Neural cell (in vitro differentiated cells): ENCODE results near the gene LPAR1. TPM values are rescaled to one million over a fixed set of nuclear protein-coding genes. Genes with fewer than 3 reads are reported as not detected.

Experiments used
- H2AFZ ChIP-seq: fragments of 200-600, 300-800 bp; sonication (generic), shearing (Covaris generic); 2 replicates; pipeline ENCODE4 v1.6.0; 2014; ENCODE audit warnings: low read depth, mild to moderate bottlenecking, antibody characterized with exemption, low read length, moderate library complexity
- H3F3A ChIP-seq: fragments of 200-600 bp; shearing (Covaris generic); 2 replicates; pipeline ENCODE4 v1.6.1; 2016; ENCODE audit warnings: mild to moderate bottlenecking, moderate library complexity, mixed read lengths, antibody characterized with exemption, low read length; ENCODE audit not compliant: insufficient read depth, poor library complexity, severe bottlenecking
- H3K27ac ChIP-seq: fragments of 200-600, 300-800 bp; sonication (generic), shearing (Covaris generic); 2 replicates; pipeline ENCODE4 v1.5.1; 2014; ENCODE audit warnings: mild to moderate bottlenecking, low read length, moderate library complexity
- H3K27me3 ChIP-seq: fragments of 300-800, 200-600 bp; sonication (generic), shearing (Covaris generic); 2 replicates; pipeline ENCODE4 v1.6.0; 2014; ENCODE audit warnings: mild to moderate bottlenecking, low read depth, low read length, moderate library complexity; ENCODE audit not compliant: insufficient read depth
- H3K36me3 ChIP-seq: fragments of 300-800, 200-600 bp; sonication (generic), shearing (Covaris generic); 2 replicates; pipeline ENCODE4 v1.5.1; 2014; ENCODE audit warnings: mild to moderate bottlenecking, antibody characterized with exemption, low read length, moderate library complexity; ENCODE audit not compliant: insufficient read depth
- H3K4me2 ChIP-seq: fragments of 300-800, 200-600 bp; sonication (generic), shearing (Covaris generic); 2 replicates; pipeline ENCODE4 v1.6.0; 2014; ENCODE audit warnings: mild to moderate bottlenecking, low read length
- H3K4me3 ChIP-seq: fragments of 300-800, 200-600 bp; sonication (generic), shearing (Covaris generic); 2 replicates; pipeline ENCODE4 v1.5.1; 2014; ENCODE audit warnings: mild to moderate bottlenecking, low read length, moderate library complexity
- H3K79me2 ChIP-seq: fragments of 200-600 bp; shearing (Covaris generic); replicated peaks from 2 replicates; pipeline ENCODE4 v1.6.0; 2014; ENCODE audit warnings: mild to moderate bottlenecking, low read length, moderate library complexity; ENCODE audit not compliant: insufficient read depth
- H3K9ac ChIP-seq: fragments of 300-800, 200-600 bp; sonication (generic), shearing (Covaris generic); 2 replicates; pipeline ENCODE4 v1.6.1; 2016; ENCODE audit warnings: mild to moderate bottlenecking, low read length, mixed read lengths
- H3K9me2 ChIP-seq: fragments of 200-600 bp; shearing (Covaris generic); 2 replicates; pipeline ENCODE4 v1.6.1; 2016; ENCODE audit warnings: mild to moderate bottlenecking, low read length, mixed read lengths; ENCODE audit not compliant: insufficient read depth
- H3K9me3 ChIP-seq: fragments of 200-600, 300-800 bp; sonication (generic), shearing (Covaris generic); 2 replicates; pipeline ENCODE4 v1.6.1; 2016; ENCODE audit warnings: mild to moderate bottlenecking, mixed run types, low read length, moderate library complexity, mixed read lengths
- H4K20me1 ChIP-seq: fragments of 200-600 bp; shearing (Covaris generic); 2 replicates; pipeline ENCODE4 v1.6.1; 2016; ENCODE audit warnings: mild to moderate bottlenecking, mixed run types; ENCODE audit not compliant: insufficient read depth
- EP300 ChIP-seq: fragments of 450-650 bp; conservative IDR thresholded peaks from 2 replicates; pipeline ENCODE4 v1.6.1; 2014; ENCODE audit warnings: antibody characterized with exemption, mild to moderate bottlenecking, moderate library complexity; ENCODE audit not compliant: poor library complexity, severe bottlenecking
- EZH2 ChIP-seq: fragments of 200-600, 300-800 bp; shearing (Covaris generic), sonication (generic); IDR thresholded peaks from 2 replicates; pipeline ENCODE4 v1.6.1; 2014; ENCODE audit warnings: antibody characterized with exemption, low read length, borderline replicate concordance, mild to moderate bottlenecking; ENCODE audit not compliant: insufficient read depth, poor library complexity, severe bottlenecking
- MXI1 ChIP-seq: fragments of 450-650 bp; conservative IDR thresholded peaks from 2 replicates; pipeline ENCODE4 v1.6.1; 2014; ENCODE audit warnings: antibody characterized with exemption, mild to moderate bottlenecking; ENCODE audit not compliant: poor library complexity, severe bottlenecking
- POLR2AphosphoS5 ChIP-seq: IDR thresholded peaks from 2 replicates; pipeline ENCODE4 v1.6.1; 2012
- RAD21 ChIP-seq: fragments of 450-650 bp; conservative IDR thresholded peaks from 2 replicates; pipeline ENCODE4 v1.6.1; 2014; ENCODE audit warnings: antibody characterized with exemption, mild to moderate bottlenecking, moderate library complexity
- SMC3 ChIP-seq: fragments of 450-650 bp; conservative IDR thresholded peaks from 2 replicates; pipeline ENCODE4 v1.6.1; 2014; ENCODE audit warnings: antibody characterized with exemption, mild to moderate bottlenecking, moderate library complexity; ENCODE audit not compliant: poor library complexity
- TAF1 ChIP-seq: IDR thresholded peaks from 2 replicates; pipeline ENCODE4 v1.6.1; 2012; ENCODE audit warnings: low read depth
- polyA plus RNA-seq: library from polyadenylated mRNA; depleted of rRNA; stranded (reverse); fragments of >200 nt; gene quantifications from 2 replicates; pipeline ENCODE4 v1.2.3, GENCODE V29; 2014
- TF ChIP-seq, protein P1 (sequence below): fragments of 450-650 bp; IDR thresholded peaks from 2 replicates; pipeline ENCODE4 v1.5.1; 2014; ENCODE audit warnings: antibody characterized with exemption, mild to moderate bottlenecking, moderate library complexity; ENCODE audit not compliant: poor library complexity, severe bottlenecking
- TF ChIP-seq, protein P2 (sequence below): IDR thresholded peaks from 2 replicates; pipeline ENCODE4 v1.6.1; 2012; ENCODE audit warnings: borderline replicate concordance

LPAR1 gene
- polyA plus RNA-seq, 1 donor from 2014 or later = 0.54 TPM

DNA sequence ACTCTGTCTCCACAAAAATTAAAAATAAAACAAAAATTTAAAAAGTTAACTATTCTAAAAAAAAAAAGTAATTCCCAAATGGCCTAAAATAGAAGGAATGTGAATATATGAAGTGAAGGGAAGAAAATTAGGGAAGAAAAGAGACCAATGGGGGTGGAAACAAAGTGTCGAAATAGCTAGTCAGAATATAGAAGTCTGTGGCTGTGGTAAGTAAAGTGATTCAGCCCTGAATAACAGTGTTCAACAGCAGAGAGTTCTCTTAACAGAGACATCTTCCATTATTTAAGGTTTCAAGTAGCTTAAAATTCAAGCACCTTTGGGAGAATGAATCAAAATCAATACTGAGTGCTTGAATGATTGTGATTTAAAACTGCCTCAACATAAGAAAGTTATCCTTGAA is 51.7 kb downstream of the LPAR1 start:
- H3K36me3 ChIP-seq = no peaks in the 10 kb centered on the region
- no peak overlapping the region for H3K4me2 ChIP-seq
- no peaks in the 10 kb centered on the region for H3K79me2 ChIP-seq
- H4K20me1 ChIP-seq = no peaks in the 10 kb centered on the region
- H3K27me3 ChIP-seq = no peaks in the 10 kb centered on the region
- no peak overlapping the region for H3K27ac ChIP-seq
- H3K9me2 ChIP-seq = no peaks in the 10 kb centered on the region
- H2AFZ ChIP-seq = no peak overlapping the region
- no peak overlapping the region for H3K9ac ChIP-seq
- no peaks in the 10 kb centered on the region for H3K9me3 ChIP-seq
- no peak overlapping the region for H3K4me3 ChIP-seq
- H3F3A ChIP-seq = no peaks in the 10 kb centered on the region
- no peak for TF ChIP-seq EP300
- no peak for TF ChIP-seq TAF1
- no peak for TF ChIP-seq RAD21
- TF ChIP-seq, protein P1, sequence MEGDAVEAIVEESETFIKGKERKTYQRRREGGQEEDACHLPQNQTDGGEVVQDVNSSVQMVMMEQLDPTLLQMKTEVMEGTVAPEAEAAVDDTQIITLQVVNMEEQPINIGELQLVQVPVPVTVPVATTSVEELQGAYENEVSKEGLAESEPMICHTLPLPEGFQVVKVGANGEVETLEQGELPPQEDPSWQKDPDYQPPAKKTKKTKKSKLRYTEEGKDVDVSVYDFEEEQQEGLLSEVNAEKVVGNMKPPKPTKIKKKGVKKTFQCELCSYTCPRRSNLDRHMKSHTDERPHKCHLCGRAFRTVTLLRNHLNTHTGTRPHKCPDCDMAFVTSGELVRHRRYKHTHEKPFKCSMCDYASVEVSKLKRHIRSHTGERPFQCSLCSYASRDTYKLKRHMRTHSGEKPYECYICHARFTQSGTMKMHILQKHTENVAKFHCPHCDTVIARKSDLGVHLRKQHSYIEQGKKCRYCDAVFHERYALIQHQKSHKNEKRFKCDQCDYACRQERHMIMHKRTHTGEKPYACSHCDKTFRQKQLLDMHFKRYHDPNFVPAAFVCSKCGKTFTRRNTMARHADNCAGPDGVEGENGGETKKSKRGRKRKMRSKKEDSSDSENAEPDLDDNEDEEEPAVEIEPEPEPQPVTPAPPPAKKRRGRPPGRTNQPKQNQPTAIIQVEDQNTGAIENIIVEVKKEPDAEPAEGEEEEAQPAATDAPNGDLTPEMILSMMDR = no peak
- TF ChIP-seq, protein P2, sequence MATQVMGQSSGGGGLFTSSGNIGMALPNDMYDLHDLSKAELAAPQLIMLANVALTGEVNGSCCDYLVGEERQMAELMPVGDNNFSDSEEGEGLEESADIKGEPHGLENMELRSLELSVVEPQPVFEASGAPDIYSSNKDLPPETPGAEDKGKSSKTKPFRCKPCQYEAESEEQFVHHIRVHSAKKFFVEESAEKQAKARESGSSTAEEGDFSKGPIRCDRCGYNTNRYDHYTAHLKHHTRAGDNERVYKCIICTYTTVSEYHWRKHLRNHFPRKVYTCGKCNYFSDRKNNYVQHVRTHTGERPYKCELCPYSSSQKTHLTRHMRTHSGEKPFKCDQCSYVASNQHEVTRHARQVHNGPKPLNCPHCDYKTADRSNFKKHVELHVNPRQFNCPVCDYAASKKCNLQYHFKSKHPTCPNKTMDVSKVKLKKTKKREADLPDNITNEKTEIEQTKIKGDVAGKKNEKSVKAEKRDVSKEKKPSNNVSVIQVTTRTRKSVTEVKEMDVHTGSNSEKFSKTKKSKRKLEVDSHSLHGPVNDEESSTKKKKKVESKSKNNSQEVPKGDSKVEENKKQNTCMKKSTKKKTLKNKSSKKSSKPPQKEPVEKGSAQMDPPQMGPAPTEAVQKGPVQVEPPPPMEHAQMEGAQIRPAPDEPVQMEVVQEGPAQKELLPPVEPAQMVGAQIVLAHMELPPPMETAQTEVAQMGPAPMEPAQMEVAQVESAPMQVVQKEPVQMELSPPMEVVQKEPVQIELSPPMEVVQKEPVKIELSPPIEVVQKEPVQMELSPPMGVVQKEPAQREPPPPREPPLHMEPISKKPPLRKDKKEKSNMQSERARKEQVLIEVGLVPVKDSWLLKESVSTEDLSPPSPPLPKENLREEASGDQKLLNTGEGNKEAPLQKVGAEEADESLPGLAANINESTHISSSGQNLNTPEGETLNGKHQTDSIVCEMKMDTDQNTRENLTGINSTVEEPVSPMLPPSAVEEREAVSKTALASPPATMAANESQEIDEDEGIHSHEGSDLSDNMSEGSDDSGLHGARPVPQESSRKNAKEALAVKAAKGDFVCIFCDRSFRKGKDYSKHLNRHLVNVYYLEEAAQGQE = no peak
- TF ChIP-seq POLR2AphosphoS5 = no peak
- TF ChIP-seq EZH2 = no peak
- TF ChIP-seq SMC3 = no peak
- TF ChIP-seq MXI1 = no peak

DNA sequence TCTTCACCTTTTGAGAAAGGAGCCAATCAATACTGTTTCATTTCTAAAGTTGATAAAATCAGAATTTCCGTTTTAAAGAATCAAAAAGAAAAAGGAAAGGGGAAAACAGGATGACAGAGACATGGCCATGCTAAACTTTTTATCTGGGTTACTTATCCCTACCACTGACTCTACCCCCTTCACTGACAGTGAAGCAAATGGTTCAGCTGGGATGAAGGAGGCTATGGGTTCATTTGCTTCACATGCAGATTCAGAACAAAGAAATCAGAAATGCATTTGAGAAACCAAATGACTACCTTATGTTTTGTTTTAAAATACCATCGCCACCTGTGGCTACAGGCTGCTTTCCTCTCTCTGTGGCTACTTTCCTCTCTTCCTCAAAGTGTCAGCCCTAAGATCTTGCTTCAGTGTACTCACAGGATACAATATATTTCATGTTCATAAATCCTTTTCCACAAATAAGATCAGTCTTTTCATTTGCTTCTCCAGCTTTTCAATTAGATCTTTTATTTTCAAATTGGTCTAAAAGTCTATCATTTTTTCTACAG is 53.3 kb downstream of the LPAR1 start:
- no peak overlapping the region for H3K27ac ChIP-seq
- no peaks in the 10 kb centered on the region for H3K9me3 ChIP-seq
- H3K9me2 ChIP-seq = no peaks in the 10 kb centered on the region
- no peaks in the 10 kb centered on the region for H3F3A ChIP-seq
- H3K27me3 ChIP-seq = no peaks in the 10 kb centered on the region
- H3K9ac ChIP-seq = no peak overlapping the region
- H3K79me2 ChIP-seq = no peaks in the 10 kb centered on the region
- TF ChIP-seq MXI1 (no peak), EP300 (no peak), SMC3 (no peak), POLR2AphosphoS5 (no peak), RAD21 (no peak)
- TF ChIP-seq, protein P2 = no peak
- TF ChIP-seq, protein P1 = no peak
- no peak overlapping the region for H2AFZ ChIP-seq
- H3K4me3 ChIP-seq = no peak overlapping the region
- H4K20me1 ChIP-seq = no peaks in the 10 kb centered on the region
- no peak overlapping the region for H3K4me2 ChIP-seq
- H3K36me3 ChIP-seq = no peaks in the 10 kb centered on the region
